MM.1S (cell line): ENCODE results near the gene SLC4A1AP.

ENCODE experiments used
- DNase-seq: peaks from one replicate; pipeline ENCODE4 v3.0.0-alpha.2; 2015
- H2AFZ ChIP-seq: fragments of 300-600 bp; sonication (generic); 2 replicates; pipeline ENCODE4 v1.6.0; 2016; ENCODE audit warnings: antibody characterized with exemption, low read length
- H3F3A ChIP-seq: fragments of 300-600 bp; sonication (generic); 2 replicates; pipeline ENCODE4 v1.6.1; 2016; ENCODE audit warnings: mild to moderate bottlenecking, antibody characterized with exemption, low read length, moderate library complexity, mixed read lengths; ENCODE audit not compliant: insufficient read depth
- H3K27ac ChIP-seq: fragments of 300-600 bp; sonication (generic); 2 replicates; pipeline ENCODE4 v1.5.1; 2016; ENCODE audit warnings: mild to moderate bottlenecking, low read length
- H3K27me3 ChIP-seq: fragments of 300-600 bp; sonication (generic); replicated peaks from 2 replicates; pipeline ENCODE4 v1.6.0; 2016; ENCODE audit warnings: low read length; ENCODE audit not compliant: insufficient read depth
- H3K36me3 ChIP-seq: fragments of 300-600 bp; sonication (generic); replicated peaks from 2 replicates; pipeline ENCODE4 v1.6.1; 2016; ENCODE audit warnings: mild to moderate bottlenecking, low read length, mixed read lengths; ENCODE audit not compliant: insufficient read depth
- H3K4me1 ChIP-seq: fragments of 300-600 bp; sonication (generic); 2 replicates; pipeline ENCODE4 v1.6.1; 2016; ENCODE audit warnings: low read length, mixed read lengths
- H3K4me2 ChIP-seq: fragments of 300-600 bp; sonication (generic); 2 replicates; pipeline ENCODE4 v1.6.0; 2016; ENCODE audit warnings: low read depth, low read length
- H3K4me3 ChIP-seq: fragments of 300-600 bp; sonication (generic); 2 replicates; pipeline ENCODE4 v1.5.1; 2016; ENCODE audit warnings: low read length, mixed read lengths
- H3K79me2 ChIP-seq: fragments of 300-600 bp; sonication (generic); 2 replicates; pipeline ENCODE4 v1.6.1; 2016; ENCODE audit warnings: mixed run types, low read length, mixed read lengths
- H3K9ac ChIP-seq: fragments of 300-600 bp; sonication (generic); 2 replicates; pipeline ENCODE4 v1.6.1; 2016; ENCODE audit warnings: low read length, mixed read lengths
- H3K9me2 ChIP-seq: fragments of 300-600 bp; sonication (generic); replicated peaks from 2 replicates; pipeline ENCODE4 v1.6.1; 2016; ENCODE audit warnings: mild to moderate bottlenecking, low read length, mixed read lengths; ENCODE audit not compliant: insufficient read depth
- H3K9me3 ChIP-seq: fragments of 300-600 bp; sonication (generic); replicated peaks from 2 replicates; pipeline ENCODE4 v1.6.1; 2016; ENCODE audit warnings: mild to moderate bottlenecking, low read length, mixed read lengths; ENCODE audit not compliant: insufficient read depth
- H4K20me1 ChIP-seq: fragments of 300-600 bp; sonication (generic); 2 replicates; pipeline ENCODE4 v1.6.1; 2016; ENCODE audit warnings: mild to moderate bottlenecking, low read length, moderate library complexity, mixed read lengths; ENCODE audit not compliant: insufficient read depth
- CTCF ChIP-seq: fragments of 300-600 bp; sonication (generic); IDR thresholded peaks from 2 replicates; pipeline ENCODE4 v1.5.1; 2016; ENCODE audit warnings: antibody characterized with exemption, low read length, mixed read lengths
- EZH2 ChIP-seq: fragments of 300-600 bp; sonication (generic); optimal IDR thresholded peaks from 2 replicates; pipeline ENCODE3; 2017; ENCODE audit warnings: low read depth, mild to moderate bottlenecking, antibody characterized with exemption, low read length, mixed read lengths
- EZH2phosphoT487 ChIP-seq: fragments of 300-600 bp; sonication (generic); IDR thresholded peaks from 2 replicates; pipeline ENCODE4 v1.6.1; 2018; ENCODE audit warnings: antibody characterized with exemption, low read length

SLC4A1AP gene

GRCh38 chr2:27701676-27702075 lies 38.0 kb downstream of the SLC4A1AP start:
- no peaks in the 10 kb centered on the region for H3K9me3 ChIP-seq
- H3K9ac ChIP-seq = no peak overlapping the region
- H3K4me1 ChIP-seq = no peaks in the 10 kb centered on the region
- no peaks in the 10 kb centered on the region for H3K36me3 ChIP-seq
- H3K4me3 ChIP-seq = no peak overlapping the region
- no peaks in the 10 kb centered on the region for H3K27me3 ChIP-seq
- H3K9me2 ChIP-seq = no peaks in the 10 kb centered on the region
- no peak for DNase-seq
- no peaks in the 10 kb centered on the region for H3F3A ChIP-seq
- H3K79me2 ChIP-seq = no peaks in the 10 kb centered on the region
- H3K27ac ChIP-seq = no peak overlapping the region
- H2AFZ ChIP-seq = no peak overlapping the region
- no peak overlapping the region for H3K4me2 ChIP-seq
- no peaks in the 10 kb centered on the region for H4K20me1 ChIP-seq
- TF ChIP-seq EZH2 (no peak), EZH2phosphoT487 (no peak), CTCF (no peak)

- Histone ChIP-seq H3K4me2 (no peak overlapping the region), H3K27me3 (no peaks in the 10 kb centered on the region), H4K20me1 (no peaks in the 10 kb centered on the region), H3K9me2 (no peaks in the 10 kb centered on the region), H3K27ac (no peak overlapping the region), H3K79me2 (no peaks in the 10 kb centered on the region), H3K36me3 (no peaks in the 10 kb centered on the region), H3K4me1 (no peaks in the 10 kb centered on the region), H2AFZ (no peak overlapping the region), H3K4me3 (no peak overlapping the region), H3K9me3 (no peaks in the 10 kb centered on the region), H3K9ac (no peak overlapping the region), H3F3A (no peaks in the 10 kb centered on the region)
- TF ChIP-seq CTCF = no peak
- TF ChIP-seq EZH2 = no peak
- TF ChIP-seq EZH2phosphoT487 = no peak
- DNase-seq = no peak
These were observed 38.6 kb downstream of the SLC4A1AP start for GRCh38 chr2:27702302-27702701.

- Histone ChIP-seq H3K9me2 (no peaks in the 10 kb centered on the region), H3K79me2 (no peaks in the 10 kb centered on the region), H3K4me3 (no peak overlapping the region), H3K36me3 (no peaks in the 10 kb centered on the region), H3K27me3 (no peaks in the 10 kb centered on the region), H3K4me1 (no peaks in the 10 kb centered on the region), H3K4me2 (no peak overlapping the region), H3F3A (no peaks in the 10 kb centered on the region), H3K9me3 (no peaks in the 10 kb centered on the region), H4K20me1 (no peaks in the 10 kb centered on the region), H2AFZ (no peak overlapping the region), H3K9ac (no peak overlapping the region), H3K27ac (no peak overlapping the region)
- TF ChIP-seq CTCF = peak; percentile 92
- TF ChIP-seq EZH2phosphoT487 = no peak
- peak; percentile 83 for DNase-seq
These were observed 40.1 kb downstream of the SLC4A1AP start for GRCh38 chr2:27703638-27704341.
